ENCODE results near the gene FAM222B.
A peak's percentile ranks its signal among the peaks of the same experiment; 100 is the strongest.
"Not testable (repeated sequence)": the region's sequence is repeated elsewhere in the genome, so short reads cannot be mapped to it uniquely, and the experiment has no call there.

Gene FAM222B

GRCh38 chr17:28871056-28871579, 28.5 kb upstream of the FAM222B start:
- peak in 1 of 2 donors; percentile 38 for DNase-seq

GRCh38 chr17:28867276-28867675, 24.7 kb upstream of the FAM222B start:
- DNase-seq, result no peak

- DNase-seq, result no peak
Measured at GRCh38 chr17:28865946-28866752, 23.6 kb upstream of the FAM222B start.

GRCh38 chr17:28864991-28865849, 22.6 kb upstream of the FAM222B start:
- no peak for DNase-seq

GRCh38 chr17:28863953-28864352, 21.4 kb upstream of the FAM222B start:
- no peak for DNase-seq

GRCh38 chr17:28862561-28862960, 20.0 kb upstream of the FAM222B start:
- DNase-seq, result no peak

GRCh38 chr17:28861393-28862203, 19.0 kb upstream of the FAM222B start:
- DNase-seq, result no peak

- no peak for DNase-seq
Measured at GRCh38 chr17:28860363-28860808, 17.8 kb upstream of the FAM222B start.

- DNase-seq, result no peak
Measured at GRCh38 chr17:28858801-28859355, 16.3 kb upstream of the FAM222B start.

GRCh38 chr17:28857905-28858800, 15.6 kb upstream of the FAM222B start:
- no peak for DNase-seq

GRCh38 chr17:28856028-28856574, 13.5 kb upstream of the FAM222B start:
- DNase-seq, result no peak

- DNase-seq, result no peak
Measured at GRCh38 chr17:28855336-28855679, 12.7 kb upstream of the FAM222B start.

GRCh38 chr17:28854457-28855335, 12.1 kb upstream of the FAM222B start, which contains the start of gene ERAL1:
Gene ERAL1 (plus strand): TSS chr17:28855016. CDS start chr17:28855035, 19 bp downstream.
- peak; percentile 84 to 85 for DNase-seq

- DNase-seq, result no peak
Measured at GRCh38 chr17:28853295-28853694, 10.7 kb upstream of the FAM222B start.

GRCh38 chr17:28849281-28849680, 6.7 kb upstream of the FAM222B start:
- no peak for DNase-seq

- peak; percentile 70 to 79 for DNase-seq
Measured at GRCh38 chr17:28848667-28849066, 6.1 kb upstream of the FAM222B start.

- not testable (repeated sequence) for DNase-seq
Measured at GRCh38 chr17:28846699-28847098, 4.1 kb upstream of the FAM222B start.

- no peak for DNase-seq
Measured at GRCh38 chr17:28846231-28846630, 3.6 kb upstream of the FAM222B start.

GRCh38 chr17:28843816-28844148, 1.2 kb upstream of the FAM222B start:
- no peak for DNase-seq

- no peak for DNase-seq
Measured at GRCh38 chr17:28841901-28842281, 699 bp downstream of the FAM222B start.
